ENCODE data around the gene MCCC2.

Gene MCCC2

GRCh38 chr5:71615809-71616208 lies 28.7 kb downstream of the MCCC2 start:
- no peak for TF ChIP-seq CTCF (conservative IDR thresholded peaks at IDR 0.05; ENCODE audit: low read depth, low read length)
- DNase-seq (ENCODE audit: low read depth): no peak
- no peak overlapping the region for H3K4me3 ChIP-seq (ENCODE audit: low read length)

- H3K4me3 ChIP-seq (ENCODE audit: low read length): no peak overlapping the region
- no peak for DNase-seq (ENCODE audit: low read depth)
- TF ChIP-seq CTCF (conservative IDR thresholded peaks at IDR 0.05; ENCODE audit: low read depth, low read length): no peak
Measured at GRCh38 chr5:71620630-71621029, 33.5 kb downstream of the MCCC2 start.

- DNase-seq (ENCODE audit: low read depth): no peak
- H3K4me3 ChIP-seq (ENCODE audit: low read length): no peak overlapping the region
- no peak for TF ChIP-seq CTCF (conservative IDR thresholded peaks at IDR 0.05; ENCODE audit: low read depth, low read length)
Measured at GRCh38 chr5:71621268-71621667, 34.1 kb downstream of the MCCC2 start.

- DNase-seq (ENCODE audit: low read depth): no peak
- no peak for TF ChIP-seq CTCF (conservative IDR thresholded peaks at IDR 0.05; ENCODE audit: low read depth, low read length)
- no peak overlapping the region for H3K4me3 ChIP-seq (ENCODE audit: low read length)
Measured at GRCh38 chr5:71621741-71622140, 34.6 kb downstream of the MCCC2 start.

- TF ChIP-seq CTCF (conservative IDR thresholded peaks at IDR 0.05; ENCODE audit: low read depth, low read length): no peak
- no peak for DNase-seq (ENCODE audit: low read depth)
- H3K4me3 ChIP-seq (ENCODE audit: low read length): no peak overlapping the region
Measured at GRCh38 chr5:71623221-71623794, 36.2 kb downstream of the MCCC2 start.

- no peak for TF ChIP-seq CTCF (conservative IDR thresholded peaks at IDR 0.05; ENCODE audit: low read depth, low read length)
- no peak for DNase-seq (ENCODE audit: low read depth)
- H3K4me3 ChIP-seq (ENCODE audit: low read length): no peak overlapping the region
Measured at GRCh38 chr5:71629950-71630349, 42.8 kb downstream of the MCCC2 start.

GRCh38 chr5:71631070-71631469 lies 43.9 kb downstream of the MCCC2 start:
- no peak for DNase-seq (ENCODE audit: low read depth)
- no peak overlapping the region for H3K4me3 ChIP-seq (ENCODE audit: low read length)
- no peak for TF ChIP-seq CTCF (conservative IDR thresholded peaks at IDR 0.05; ENCODE audit: low read depth, low read length)

Measured in retinal pigment epithelial cell (primary cell).